Dermis blood vessel endothelial cell (primary cell): ENCODE results near the gene PCGF5. TPM values are rescaled to one million over a fixed set of nuclear protein-coding genes. Genes with fewer than 3 reads are reported as not detected.
A peak's percentile ranks its signal among the peaks of the same experiment; 100 is the strongest.
"Not testable (repeated sequence)": the region's sequence is repeated elsewhere in the genome, so short reads cannot be mapped to it uniquely, and the experiment has no call there.

Source experiments
- DNase-seq: peaks from one replicate; pipeline ENCODE4 v3.0.0; 2010
- total RNA-seq: library from RNA; depleted of rRNA; stranded (reverse); fragments of >200 nt; gene quantifications from 2 replicates; pipeline ENCODE4 v1.2.3, GENCODE V29; 2014

The PCGF5 gene
- total RNA-seq, 1 donor from 2014 or later: 41.2 TPM

DNA sequence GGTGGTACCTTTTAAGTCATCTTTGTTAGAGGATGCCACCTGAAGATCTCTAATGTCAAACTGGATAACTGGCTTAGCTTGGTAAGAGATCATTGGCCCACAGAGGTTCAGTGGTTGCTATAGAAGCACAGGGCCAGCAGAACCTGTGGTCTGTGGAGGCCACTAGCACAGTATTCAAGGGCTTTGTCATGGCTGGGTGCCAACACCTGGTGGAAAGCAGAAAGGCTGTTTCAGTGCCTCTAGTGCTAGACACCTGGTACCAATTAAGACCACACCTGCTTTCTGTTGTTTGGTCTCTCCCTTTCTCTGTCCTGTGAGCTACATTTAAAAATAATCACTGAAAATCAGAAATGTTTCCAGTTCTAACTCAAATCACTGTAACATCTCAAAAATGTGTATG lies 10.0 kb upstream of the PCGF5 start:
- DNase-seq: no peak

DNA sequence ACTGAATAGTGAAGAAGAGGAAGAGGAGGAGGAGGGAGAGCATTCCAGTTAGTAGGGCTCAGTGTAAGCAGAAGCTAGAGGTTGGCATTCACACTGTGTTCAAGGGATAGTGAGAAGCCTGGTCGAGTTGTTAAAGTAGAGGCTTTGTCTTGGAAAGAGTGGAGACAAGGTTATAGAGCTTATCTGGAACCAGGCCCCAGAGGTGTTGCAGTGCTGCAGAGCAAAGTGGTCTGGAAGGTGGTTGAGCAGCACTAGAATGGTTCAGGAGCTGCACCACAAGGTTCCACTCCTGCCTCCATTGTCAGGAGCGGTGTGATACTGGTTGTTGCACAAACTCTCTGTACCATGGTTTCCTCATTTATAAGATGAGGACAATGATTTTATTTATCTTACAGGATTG lies 8.8 kb upstream of the PCGF5 start:
- no peak for DNase-seq

GRCh38 chr10:91214911-91215310 lies 5.6 kb upstream of the PCGF5 start:
- no peak for DNase-seq

DNA sequence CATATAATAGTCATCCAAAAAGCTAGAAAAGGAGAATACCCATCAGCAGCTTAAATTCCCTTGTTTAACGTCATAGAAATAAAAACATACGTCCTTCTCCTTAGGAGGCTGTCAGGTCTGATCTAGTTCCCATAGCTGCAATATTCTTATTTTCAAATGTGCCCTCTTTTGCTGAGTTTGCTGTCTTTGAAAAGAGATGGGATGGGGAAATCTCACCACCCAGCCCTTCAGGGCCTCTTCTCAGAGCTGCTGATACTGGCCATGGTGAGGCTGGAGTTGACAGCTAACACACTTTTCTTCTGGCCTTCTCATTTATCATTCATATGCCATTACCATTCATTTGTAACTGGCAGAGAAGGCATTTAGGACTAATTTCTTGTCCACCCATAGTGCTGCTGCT lies 5.1 kb upstream of the PCGF5 start:
- DNase-seq: no peak

- no peak for DNase-seq
These were observed 881 bp upstream of the PCGF5 start for GRCh38 chr10:91219371-91220193.

- DNase-seq: peak; percentile 45
These were observed 652 bp downstream of the PCGF5 start for GRCh38 chr10:91220954-91221675.

DNA sequence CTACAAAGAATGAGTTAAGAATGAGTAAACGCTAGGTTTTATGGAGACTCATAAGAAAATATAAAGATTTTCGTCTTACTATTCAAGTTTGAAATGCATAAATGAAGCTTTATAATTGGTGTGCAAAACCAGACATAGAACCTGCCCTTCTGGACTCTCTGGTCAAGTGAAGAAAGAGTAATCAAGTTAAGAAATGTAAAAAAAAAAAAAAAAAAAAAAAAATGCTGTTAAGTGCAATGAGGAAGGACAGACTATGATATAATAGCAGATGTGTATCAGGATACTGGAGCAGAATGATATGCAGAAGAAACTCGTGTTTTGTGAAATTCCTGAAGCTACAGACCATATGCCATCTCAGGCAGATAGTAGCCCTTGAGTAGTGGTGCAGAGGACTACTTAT lies 5.6 kb downstream of the PCGF5 start:
- no peak for DNase-seq

- no peak for DNase-seq
These were observed 7.1 kb downstream of the PCGF5 start for GRCh38 chr10:91227576-91227975.

DNA sequence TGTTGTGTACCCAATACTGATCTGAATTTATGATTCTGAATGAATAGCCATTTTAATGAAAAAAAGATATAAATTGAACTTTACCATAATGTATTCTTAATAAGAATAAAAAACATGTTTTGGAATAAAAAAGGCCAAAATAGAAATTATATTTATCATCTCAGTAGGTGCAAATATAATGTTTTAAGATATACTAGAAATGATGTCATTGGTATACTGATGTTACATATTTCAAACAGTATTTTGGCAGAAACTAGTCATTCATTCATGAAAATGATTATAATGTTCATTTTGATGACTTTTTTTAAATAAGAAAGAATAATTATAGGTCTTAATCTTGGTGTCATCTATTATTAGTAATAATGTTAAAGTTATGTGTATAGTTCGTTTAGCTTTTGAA lies 9.2 kb downstream of the PCGF5 start:
- no peak for DNase-seq

- no peak for DNase-seq
These were observed 17.7 kb downstream of the PCGF5 start for GRCh38 chr10:91238191-91238590.

- no peak for DNase-seq
These were observed 19.3 kb downstream of the PCGF5 start for GRCh38 chr10:91239789-91240188.

DNA sequence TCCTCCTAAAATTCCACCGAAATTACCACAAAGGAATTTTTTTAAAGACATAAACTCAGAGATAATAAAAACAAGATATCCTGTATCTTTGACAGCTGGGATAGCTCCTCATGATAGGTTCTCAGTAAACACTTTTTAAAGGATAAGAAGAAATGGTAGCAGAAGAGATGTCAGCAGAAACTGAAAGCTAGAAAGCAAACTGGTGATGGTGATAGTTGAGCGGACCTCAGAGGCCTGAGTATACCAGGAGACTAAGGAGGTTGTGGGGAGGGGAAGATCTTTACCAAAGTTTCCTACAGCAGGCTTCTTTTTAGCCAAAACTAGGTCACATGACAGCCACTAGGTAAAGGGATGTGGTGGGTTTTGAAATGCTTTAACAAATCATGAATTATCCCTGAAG lies 22.5 kb downstream of the PCGF5 start:
- no peak for DNase-seq

- DNase-seq: no peak
These were observed 27.1 kb downstream of the PCGF5 start for GRCh38 chr10:91247360-91248111.

GRCh38 chr10:91249700-91250099 lies 29.2 kb downstream of the PCGF5 start:
- no peak for DNase-seq

DNA sequence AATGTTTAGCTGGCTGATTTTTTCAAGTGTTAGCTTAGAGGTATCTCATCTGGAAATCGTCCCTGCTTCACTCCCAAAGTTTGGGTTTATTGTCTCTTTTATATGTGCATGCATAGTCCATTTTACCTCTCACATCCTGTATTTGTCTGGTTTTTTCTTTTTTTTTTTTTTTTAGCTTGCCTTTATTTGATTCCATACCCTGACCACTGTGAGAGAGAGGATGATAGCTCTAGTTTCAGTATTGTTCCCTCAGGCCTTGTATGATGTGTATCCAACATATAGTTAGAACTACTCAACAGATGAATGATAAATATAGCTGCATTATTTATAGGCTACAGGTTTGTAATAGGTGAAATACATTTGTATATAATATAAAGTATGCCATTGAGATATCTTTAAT lies 29.9 kb downstream of the PCGF5 start:
- no peak for DNase-seq

DNA sequence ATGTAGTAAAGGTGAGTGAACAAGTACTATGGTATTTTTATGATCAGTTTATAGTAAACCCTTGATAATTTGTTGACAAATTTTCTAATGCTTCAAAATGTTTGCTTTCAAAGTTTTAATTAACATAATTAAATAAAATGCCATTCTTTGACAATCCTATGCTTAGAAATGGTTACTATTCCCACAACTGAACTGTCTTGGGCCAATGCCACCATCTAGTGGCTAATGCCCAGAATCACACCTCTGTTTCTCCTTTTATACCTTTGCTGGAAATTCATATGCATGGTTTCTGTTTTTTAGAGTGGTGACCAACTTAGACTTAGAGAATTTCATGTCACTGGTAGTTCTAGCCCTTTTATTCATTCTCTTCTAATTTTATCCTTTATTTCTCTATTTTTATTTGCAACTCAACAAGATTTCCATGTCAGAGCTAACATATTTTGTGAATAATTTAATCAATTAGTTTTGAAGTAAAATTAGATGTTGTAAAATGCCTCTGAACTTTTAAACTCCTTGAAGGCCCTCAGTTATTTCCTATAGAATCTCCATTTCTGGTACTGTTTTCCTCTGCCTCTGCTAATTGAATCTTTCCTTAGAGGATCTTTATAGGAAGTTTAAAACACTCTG lies 31.1 kb downstream of the PCGF5 start:
- DNase-seq: peak; percentile 79

DNA sequence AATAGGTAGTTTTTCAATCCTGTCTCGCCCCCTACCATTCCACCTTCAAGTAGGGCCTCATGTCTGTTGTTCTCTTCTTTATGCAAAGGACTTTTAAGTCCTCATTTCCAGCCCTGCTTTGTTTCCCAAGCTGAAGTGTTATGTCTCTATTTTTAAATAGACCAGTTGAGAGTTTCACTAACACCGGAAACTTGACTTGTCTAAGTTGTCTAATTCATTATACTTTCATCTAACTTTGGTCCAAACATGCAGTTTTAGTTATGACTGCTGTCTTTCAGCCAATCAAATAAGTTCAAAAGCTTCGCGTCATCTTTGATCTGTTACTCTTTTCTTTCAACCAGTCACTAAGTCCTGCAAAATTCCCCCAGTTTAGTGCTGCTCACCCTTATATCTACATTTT lies 32.8 kb downstream of the PCGF5 start:
- no peak for DNase-seq

DNA sequence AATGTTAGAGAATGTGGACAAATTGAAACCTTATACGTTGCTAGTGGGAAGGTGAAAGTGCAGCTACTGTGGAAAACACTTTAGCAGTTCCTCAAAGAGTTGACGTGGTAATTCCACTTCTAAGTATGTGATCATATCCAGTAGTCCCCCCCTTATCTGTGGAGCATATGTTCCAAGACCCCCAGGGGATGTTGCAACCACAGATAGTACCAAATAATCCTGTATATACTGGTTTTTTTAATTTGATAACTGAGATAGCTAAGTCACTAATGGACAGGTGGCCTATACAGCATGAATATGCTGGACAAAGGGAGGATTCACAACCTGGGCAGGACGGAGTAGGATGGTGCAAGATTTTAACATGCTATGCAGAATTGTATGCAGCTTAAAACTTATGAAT lies 36.8 kb downstream of the PCGF5 start:
- DNase-seq: no peak

DNA sequence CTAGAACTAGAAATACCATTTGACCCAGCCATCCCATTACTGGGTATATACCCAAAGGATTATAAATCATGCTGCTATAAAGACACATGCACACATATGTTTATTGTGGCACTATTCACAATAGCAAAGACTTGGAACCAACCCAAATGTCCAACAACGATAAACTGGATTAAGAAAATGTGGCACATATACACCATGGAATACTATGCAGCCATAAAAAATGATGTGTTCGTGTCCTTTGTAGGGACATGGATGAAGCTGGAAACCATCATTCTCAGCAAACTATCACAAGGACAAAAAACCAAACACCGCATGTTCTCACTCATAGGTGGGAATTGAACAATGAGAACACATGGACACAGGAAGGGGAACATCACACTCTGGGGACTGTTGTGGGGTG lies 40.0 kb downstream of the PCGF5 start:
- not testable (repeated sequence) for DNase-seq

DNA sequence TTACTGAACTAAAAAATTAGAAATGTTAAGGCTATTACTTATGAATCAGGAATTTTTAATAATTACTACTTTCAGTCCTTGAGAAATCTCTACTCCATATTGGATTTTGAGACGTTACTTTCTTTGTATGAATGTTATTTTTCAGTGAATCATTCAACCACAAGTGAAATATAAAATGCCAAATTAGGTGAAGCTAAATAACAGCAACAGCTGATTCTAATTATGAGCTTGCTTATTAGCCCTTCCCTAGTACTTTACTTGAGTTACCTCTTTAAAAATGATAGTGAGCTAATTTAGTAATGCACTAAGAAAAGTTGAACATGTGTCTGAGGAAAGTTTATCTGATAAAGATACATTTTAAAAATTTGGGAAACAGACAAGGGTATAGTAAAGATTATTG lies 51.4 kb downstream of the PCGF5 start:
- no peak for DNase-seq

DNA sequence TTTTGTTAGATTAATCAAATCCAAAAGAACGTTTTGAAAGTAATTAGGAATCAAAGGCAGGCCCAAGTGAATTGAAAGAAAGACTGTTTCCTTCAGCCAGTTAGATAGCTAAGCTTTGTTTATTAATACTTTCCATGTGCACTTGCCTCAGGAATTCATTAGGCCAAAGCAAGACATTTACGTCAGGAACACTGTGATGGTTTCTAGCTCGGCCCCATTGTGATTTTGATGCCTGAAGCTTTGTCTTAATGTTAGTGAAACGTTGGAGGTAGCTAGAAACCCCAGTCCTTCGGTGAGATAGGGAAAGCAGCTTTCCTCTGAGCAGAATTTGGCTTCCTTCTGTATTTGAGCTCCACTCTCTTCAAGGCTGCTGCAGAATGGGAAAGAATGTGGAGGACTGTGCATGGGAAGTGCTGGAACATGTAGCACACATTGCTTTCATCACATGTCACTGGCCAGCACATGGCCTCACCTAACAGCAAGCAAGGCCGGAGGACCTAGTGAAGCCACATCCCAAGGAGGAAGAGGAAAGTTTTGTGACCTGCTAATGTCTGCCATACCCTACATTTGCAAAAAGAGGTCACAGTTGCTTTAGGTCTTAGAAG lies 64.1 kb downstream of the PCGF5 start:
- no peak for DNase-seq

DNA sequence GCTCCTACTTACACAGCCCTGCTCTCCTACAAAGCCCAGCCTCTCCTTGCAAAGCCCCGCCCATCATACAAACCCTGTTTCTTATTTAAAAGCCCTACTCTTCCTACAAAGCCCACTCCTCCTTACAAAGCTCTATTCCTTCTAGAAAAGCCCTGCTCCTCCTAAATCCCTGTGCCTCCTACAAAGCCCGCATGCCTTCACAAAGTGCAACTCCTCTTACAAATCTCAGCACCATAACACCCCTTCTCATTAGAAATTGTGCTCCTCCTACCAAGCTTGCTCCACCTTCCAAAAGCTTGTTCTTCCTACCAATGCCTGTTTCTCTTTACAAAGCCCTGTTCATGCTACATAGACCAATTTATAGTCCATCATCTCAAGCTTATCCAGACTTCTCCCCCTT lies 66.1 kb downstream of the PCGF5 start:
- DNase-seq: no peak

- peak; percentile 30 for DNase-seq
These were observed 66.8 kb downstream of the PCGF5 start for GRCh38 chr10:91287276-91287675.
